GM23338 (cell line): ENCODE data around the gene NWD2. TPM values are rescaled to one million over a fixed set of nuclear protein-coding genes. Genes with fewer than 3 reads are reported as not detected.
"Not testable (repeated sequence)": the region's sequence is repeated elsewhere in the genome, so short reads cannot be mapped to it uniquely, and the experiment has no call there.

Experiments
- ATAC-seq: fragments of 200-7000 bp; cut with Tn5 transposase; 3 replicates; pipeline ENCODE4 v1.9.1; 2020
- DNase-seq: peaks from one replicate; pipeline ENCODE4 v3.0.0-alpha.2; 2015; ENCODE audit warnings: low spot score
- H2AFZ ChIP-seq: fragments of 200-600 bp; sonication (generic); 2 replicates; pipeline ENCODE4 v1.8.0; 2016; ENCODE audit warnings: antibody characterized with exemption, mild to moderate bottlenecking, moderate library complexity
- H3F3A ChIP-seq: fragments of 200-600 bp; sonication (generic); replicated peaks from 2 replicates; pipeline ENCODE4 v1.8.0; 2017; ENCODE audit warnings: antibody characterized with exemption, mixed run types, low read depth
- H3K27ac ChIP-seq: fragments of 200-600 bp; sonication (generic); 2 replicates; pipeline ENCODE4 v1.6.1; 2016; ENCODE audit warnings: low read depth
- H3K27me3 ChIP-seq: fragments of 200-600 bp; sonication (generic); 2 replicates; pipeline ENCODE4 v1.8.0; 2016; ENCODE audit warnings: mild to moderate bottlenecking, mixed run types, moderate library complexity; ENCODE audit not compliant: insufficient read depth
- H3K36me3 ChIP-seq: fragments of 200-600 bp; sonication (generic); 2 replicates; pipeline ENCODE4 v1.8.0; 2016; ENCODE audit warnings: mild to moderate bottlenecking; ENCODE audit not compliant: insufficient read depth
- H3K4me1 ChIP-seq: fragments of 200-600 bp; sonication (generic); 2 replicates; pipeline ENCODE4 v1.8.0; 2016; ENCODE audit warnings: mild to moderate bottlenecking, moderate library complexity; ENCODE audit not compliant: insufficient read depth
- H3K4me2 ChIP-seq: fragments of 200-600 bp; sonication (generic); 2 replicates; pipeline ENCODE4 v1.7.1; 2017; ENCODE audit warnings: mixed run types
- H3K4me3 ChIP-seq: fragments of 200-600 bp; sonication (generic); 2 replicates; pipeline ENCODE4 v1.6.1; 2016; ENCODE audit warnings: mixed run types
- H3K79me2 ChIP-seq: fragments of 200-600 bp; sonication (generic); replicated peaks from 2 replicates; pipeline ENCODE4 v1.8.0; 2017; ENCODE audit warnings: mild to moderate bottlenecking; ENCODE audit not compliant: insufficient read depth
- H3K9me2 ChIP-seq: fragments of 200-600 bp; sonication (generic); 2 replicates; pipeline ENCODE4 v1.8.0; 2017; ENCODE audit not compliant: insufficient read depth
- H4K20me1 ChIP-seq: fragments of 200-600 bp; sonication (generic); replicated peaks from 2 replicates; pipeline ENCODE4 v1.8.0; 2017; ENCODE audit warnings: mild to moderate bottlenecking; ENCODE audit not compliant: insufficient read depth
- H3K27ac Mint-ChIP-seq: 2 replicates; pipeline ENCODE4 v1.8.0; 2020; ENCODE audit warnings: inconsistent platforms, mild to moderate bottlenecking, moderate library complexity, mixed read lengths
- H3K27me3 Mint-ChIP-seq: 3 replicates; pipeline ENCODE4 v1.8.0; 2022; ENCODE audit warnings: low read depth, mild to moderate bottlenecking, moderate library complexity, mixed read lengths, inconsistent platforms; ENCODE audit not compliant: insufficient read depth, poor library complexity
- H3K36me3 Mint-ChIP-seq: 3 replicates; pipeline ENCODE4 v1.8.0; 2021; ENCODE audit warnings: low read depth, mild to moderate bottlenecking, inconsistent platforms, moderate library complexity, mixed read lengths
- H3K4me1 Mint-ChIP-seq: 3 replicates; pipeline ENCODE4 v1.8.0; 2020; ENCODE audit warnings: mild to moderate bottlenecking, inconsistent platforms, mixed read lengths
- H3K4me3 Mint-ChIP-seq: 3 replicates; pipeline ENCODE4 v1.8.0; 2021; ENCODE audit warnings: moderate library complexity, mild to moderate bottlenecking, inconsistent platforms, mixed read lengths
- H3K9me3 Mint-ChIP-seq: 3 replicates; pipeline ENCODE4 v1.8.0; 2020; ENCODE audit warnings: moderate library complexity, mild to moderate bottlenecking, inconsistent platforms, mixed read lengths
- CTCF ChIP-seq, 2 experiments: fragments of 200-600 bp in 1 of 2; sonication (generic) in 1 of 2; conservative IDR thresholded peaks; 2 replicates each; pipeline versions ENCODE4 v1.5.1 to v1.6.1; 2016 to 2017; ENCODE audit warnings: antibody characterized with exemption in 2 of 2, low read depth in 2 of 2, mild to moderate bottlenecking in 2 of 2, moderate library complexity in 1 of 2
- EZH2 ChIP-seq: fragments of 200-600 bp; sonication (generic); IDR thresholded peaks from one replicate; pipeline ENCODE4 v1.8.0; 2017; ENCODE audit warnings: antibody characterized with exemption, mild to moderate bottlenecking, low read depth; ENCODE audit not compliant: unreplicated experiment
- REST ChIP-seq: IDR thresholded peaks from one replicate; pipeline ENCODE4 v1.6.1; 2018; ENCODE audit warnings: antibody characterized with exemption; ENCODE audit not compliant: unreplicated experiment
- ZNF114 ChIP-seq: fragments of 250-450 bp; sonication (Bioruptor Pico); IDR thresholded peaks from 2 replicates; pipeline ENCODE4 v1.5.0; 2020; ENCODE audit warnings: mild to moderate bottlenecking, moderate library complexity
- polyA plus RNA-seq: library from polyadenylated mRNA; unstranded; fragments of >200 nt; fragmentation: Nextera tagmentation; extraction: Ambion mirVana; gene quantifications from 2 replicates; pipeline ENCODE4 v1.2.1, GENCODE V29; 2016
- total RNA-seq: library from RNA; depleted of rRNA; stranded (reverse); fragments of >200 nt; shearing (Covaris generic); gene quantifications from 2 replicates; pipeline ENCODE4 v1.2.3, GENCODE V29; 2014

The NWD2 gene
- total and polyA plus RNA-seq, 2 experiments from 2014 or later: 0.07 TPM; not detected in 1

DNA sequence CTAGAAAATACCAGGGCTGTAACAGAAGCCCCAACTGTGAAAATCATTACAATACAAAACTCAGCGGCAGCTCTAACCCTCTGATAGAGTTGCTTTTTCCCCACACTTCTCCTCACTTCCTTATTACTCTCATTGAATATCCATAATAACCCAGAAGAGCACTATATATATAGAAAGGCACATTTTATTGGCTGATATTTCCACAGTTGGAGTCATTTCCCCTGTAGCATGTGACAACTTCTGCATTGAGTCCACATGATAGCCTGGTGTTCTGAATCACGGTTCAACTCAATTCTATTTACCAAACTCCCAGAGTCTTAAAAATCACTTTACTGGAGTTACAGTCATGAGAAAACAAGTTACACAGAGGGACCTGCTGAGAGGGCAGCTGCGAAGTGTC is 46.6 kb upstream of the NWD2 start (continued):
- no peak for TF ChIP-seq CTCF (conservative IDR thresholded peaks at IDR 0.05; ENCODE audit: low read depth in 2 of 2)
- no peak for TF ChIP-seq ZNF114 (CRISPR knock-in tag)
- TF ChIP-seq REST: no peak

GRCh38 chr4:37204740-37205139 is 39.8 kb upstream of the NWD2 start:
- not testable (repeated sequence) for H3K27me3 Mint-ChIP-seq, H3K9me2 ChIP-seq, H3K27ac ChIP-seq, H3K79me2 ChIP-seq, H3K27ac Mint-ChIP-seq, H3K27me3 ChIP-seq, H3K36me3 ChIP-seq, H3K4me2 ChIP-seq, H3K4me3 ChIP-seq, H3K4me1 Mint-ChIP-seq, ATAC-seq, DNase-seq, H3K4me3 Mint-ChIP-seq, H4K20me1 ChIP-seq, H3K4me1 ChIP-seq, H3F3A ChIP-seq, H2AFZ ChIP-seq
- peaks cover 36% of the 10 kb centered on the region for H3K9me3 Mint-ChIP-seq
- peaks cover 22% of the 10 kb centered on the region for H3K36me3 Mint-ChIP-seq

- no peaks in the 10 kb centered on the region for H3K36me3 ChIP-seq
- no peaks in the 10 kb centered on the region for H3F3A ChIP-seq
- H3K27ac ChIP-seq: no peak overlapping the region
- H3K4me3 ChIP-seq: no peak overlapping the region
- ATAC-seq (no peak), DNase-seq (no peak)
- Mint-ChIP-seq H3K9me3 (no peaks in the 10 kb centered on the region), H3K4me1 (peaks cover 3% of the 10 kb centered on the region; the same call in 2 of the 3 replicates), H3K27ac (no peak overlapping the region), H3K4me3 (no peak overlapping the region), H3K36me3 (no peaks in the 10 kb centered on the region), H3K27me3 (no peaks in the 10 kb centered on the region)
- H3K79me2 ChIP-seq: no peaks in the 10 kb centered on the region
- no peak overlapping the region for H3K4me2 ChIP-seq
- no peaks in the 10 kb centered on the region for H3K27me3 ChIP-seq
- no peaks in the 10 kb centered on the region for H3K9me2 ChIP-seq
- H3K4me1 ChIP-seq: no peaks in the 10 kb centered on the region
- H4K20me1 ChIP-seq: no peaks in the 10 kb centered on the region
- H2AFZ ChIP-seq: no peak overlapping the region
- TF ChIP-seq EZH2: no peak
These were observed 28.3 kb upstream of the NWD2 start for GRCh38 chr4:37216209-37216608.
